Activated naive CD4-positive, alpha-beta T cell treated with anti-CD3 and anti-CD28 coated beads, Interleukin-2, amount 10 ng/mL, durations not matched to agents 7 days and 5 days (primary cell): Measurements from ENCODE around the gene DHH.

Source experiments
- CTCF ChIA-PET: fragments of 350-600 bp; sonication (Branson Sonifier 250); formaldehyde crosslinking; loops from one replicate; lab custom pipeline; 2021; ENCODE audit warnings: antibody characterized with exemption; lab: Charles Lee
- DNase-seq: peaks from one replicate; pipeline ENCODE4 v3.0.0-alpha.2; 2020
- H3K27ac Mint-ChIP-seq: one replicate; pipeline ENCODE4 v1.8.0; 2021; ENCODE audit warnings: mild to moderate bottlenecking, moderate library complexity, mixed read lengths
- H3K27me3 Mint-ChIP-seq: one replicate; pipeline ENCODE4 v1.8.0; 2021; ENCODE audit warnings: mild to moderate bottlenecking, mixed read lengths
- H3K36me3 Mint-ChIP-seq: one replicate; pipeline ENCODE4 v1.8.0; 2021; ENCODE audit warnings: mixed read lengths
- H3K4me1 Mint-ChIP-seq: one replicate; pipeline ENCODE4 v1.8.0; 2021; ENCODE audit warnings: mixed read lengths
- H3K4me3 Mint-ChIP-seq: one replicate; pipeline ENCODE4 v1.8.0; 2021; ENCODE audit warnings: mild to moderate bottlenecking, moderate library complexity, mixed read lengths
- H3K9me3 Mint-ChIP-seq: one replicate; pipeline ENCODE4 v1.8.0; 2021; ENCODE audit warnings: mixed read lengths

The DHH gene

GRCh38 chr12:49097381-49097780, 2.8 kb upstream of the DHH start:
- H3K27me3 Mint-ChIP-seq, result peaks cover 39% of the 10 kb centered on the region

GRCh38 chr12:49094975-49095365, 369 bp upstream of the DHH start:
- CTCF ChIA-PET, result interaction anchor here (1.0 to 12.0 kb wide), 4 partner anchors 10 to 29 kb away, joined by 3 to 174 read pairs (median 24); partner anchors contain the start of gene LMBR1L
- Mint-ChIP-seq H3K9me3 (no peaks in the 10 kb centered on the region), H3K27me3 (peaks cover 63% of the 10 kb centered on the region), H3K36me3 (peaks cover 33% of the 10 kb centered on the region), H3K4me3 (no peak overlapping the region), H3K27ac (no peak overlapping the region), H3K4me1 (peaks cover 45% of the 10 kb centered on the region)
- DNase-seq, result no peak

More at GRCh38 chr12:49097381-49097780, 2.8 kb upstream of the DHH start:
- CTCF ChIA-PET, result interaction anchor here (0.6 to 12.0 kb wide), 9 partner anchors 9 to 54 kb away, joined by 3 to 174 read pairs (median 9); partner anchors contain the start of genes LMBR1L and RHEBL1
- no peak overlapping the region for H3K27ac Mint-ChIP-seq
- peaks cover 23% of the 10 kb centered on the region for H3K4me1 Mint-ChIP-seq
- H3K36me3 Mint-ChIP-seq, result peaks cover 49% of the 10 kb centered on the region
- no peaks in the 10 kb centered on the region for H3K9me3 Mint-ChIP-seq
- DNase-seq, result no peak
- H3K4me3 Mint-ChIP-seq, result no peak overlapping the region

- peaks cover 75% of the 10 kb centered on the region for H3K27me3 Mint-ChIP-seq
- DNase-seq, result no peak
- CTCF ChIA-PET, result interaction anchor here (0.6 to 12.0 kb wide), 11 partner anchors 8 to 190 kb away, joined by 3 to 174 read pairs (median 4); partner anchors contain the start of genes LMBR1L and TUBA1B
- peak overlapping the region; percentile 10 for H3K4me3 Mint-ChIP-seq
- peaks cover 54% of the 10 kb centered on the region for H3K4me1 Mint-ChIP-seq
- H3K36me3 Mint-ChIP-seq, result peaks cover 29% of the 10 kb centered on the region
- H3K27ac Mint-ChIP-seq, result no peak overlapping the region
- H3K9me3 Mint-ChIP-seq, result no peaks in the 10 kb centered on the region
Measured at GRCh38 chr12:49093792-49094159, 825 bp downstream of the DHH start.

- Mint-ChIP-seq H3K36me3 (peaks cover 22% of the 10 kb centered on the region), H3K4me3 (no peak overlapping the region), H3K27me3 (peaks cover 83% of the 10 kb centered on the region), H3K9me3 (no peaks in the 10 kb centered on the region), H3K4me1 (peaks cover 63% of the 10 kb centered on the region), H3K27ac (no peak overlapping the region)
- no peak for DNase-seq
- CTCF ChIA-PET, result interaction anchor here (0.6 to 12.0 kb wide), 15 partner anchors 9 to 189 kb away, joined by 3 to 174 read pairs (median 7); partner anchors contain the start of genes RHEBL1 and TUBA1B
Measured at GRCh38 chr12:49092816-49093406, 1.7 kb downstream of the DHH start.

GRCh38 chr12:49092086-49092815, 2.4 kb downstream of the DHH start:
- H3K9me3 Mint-ChIP-seq, result no peaks in the 10 kb centered on the region
- peaks cover 86% of the 10 kb centered on the region for H3K27me3 Mint-ChIP-seq
- H3K4me1 Mint-ChIP-seq, result peaks cover 70% of the 10 kb centered on the region
- peak overlapping the region; percentile 44 for H3K4me3 Mint-ChIP-seq
- no peak overlapping the region for H3K27ac Mint-ChIP-seq
- DNase-seq, result peak; percentile 73
- CTCF ChIA-PET, result interaction anchor here (0.6 to 12.0 kb wide), 16 partner anchors 9 to 111 kb away, joined by 3 to 174 read pairs (median 6); partner anchors contain the start of genes RHEBL1 and TUBA1B
- H3K36me3 Mint-ChIP-seq, result peaks cover 17% of the 10 kb centered on the region

GRCh38 chr12:49091836-49092085, 2.8 kb downstream of the DHH start:
- Mint-ChIP-seq H3K36me3 (peaks cover 16% of the 10 kb centered on the region), H3K27me3 (peaks cover 86% of the 10 kb centered on the region), H3K4me3 (no peak overlapping the region), H3K9me3 (no peaks in the 10 kb centered on the region), H3K4me1 (peaks cover 74% of the 10 kb centered on the region), H3K27ac (no peak overlapping the region)
- DNase-seq, result no peak
- CTCF ChIA-PET, result interaction anchor here (1.0 to 12.0 kb wide), 13 partner anchors 10 to 103 kb away, joined by 3 to 174 read pairs (median 7); partner anchors contain the start of genes RHEBL1 and TUBA1B

GRCh38 chr12:49091056-49091835, 3.4 kb downstream of the DHH start:
- H3K27ac Mint-ChIP-seq, result no peak overlapping the region
- H3K36me3 Mint-ChIP-seq, result peaks cover 12% of the 10 kb centered on the region
- DNase-seq, result no peak
- CTCF ChIA-PET, result interaction anchor here (1.0 to 12.0 kb wide), 13 partner anchors 10 to 103 kb away, joined by 3 to 174 read pairs (median 7); partner anchors contain the start of genes RHEBL1 and TUBA1B
- no peaks in the 10 kb centered on the region for H3K9me3 Mint-ChIP-seq
- peaks cover 77% of the 10 kb centered on the region for H3K4me1 Mint-ChIP-seq
- peaks cover 90% of the 10 kb centered on the region for H3K27me3 Mint-ChIP-seq
- H3K4me3 Mint-ChIP-seq, result no peak overlapping the region

GRCh38 chr12:49089821-49090773, 4.5 kb downstream of the DHH start:
- peaks cover 85% of the 10 kb centered on the region for H3K27me3 Mint-ChIP-seq
- peak; percentile 60 for DNase-seq
- CTCF ChIA-PET, result interaction anchor here (1.0 to 11.1 kb wide), 9 partner anchors 9 to 101 kb away, joined by 3 to 162 read pairs (median 18); partner anchors contain the start of gene RHEBL1
- peak overlapping the region; percentile 78 for H3K27ac Mint-ChIP-seq
- H3K4me1 Mint-ChIP-seq, result peaks cover 76% of the 10 kb centered on the region
- H3K36me3 Mint-ChIP-seq, result peaks cover 5% of the 10 kb centered on the region
- peak overlapping the region; percentile 74 for H3K4me3 Mint-ChIP-seq
- H3K9me3 Mint-ChIP-seq, result no peaks in the 10 kb centered on the region

- CTCF ChIA-PET, result interaction anchor here (0.7 to 11.1 kb wide), 22 partner anchors 10 to 253 kb away, joined by 3 to 162 read pairs (median 6); partner anchors contain the start of genes RHEBL1 and TUBA1A
- H3K27ac Mint-ChIP-seq, result no peak overlapping the region
- H3K4me1 Mint-ChIP-seq, result peaks cover 67% of the 10 kb centered on the region
Measured at GRCh38 chr12:49088932-49089330, 5.7 kb downstream of the DHH start.

GRCh38 chr12:49088150-49088931, 6.3 kb downstream of the DHH start:
- no peak overlapping the region for H3K27ac Mint-ChIP-seq
- no peaks in the 10 kb centered on the region for H3K9me3 Mint-ChIP-seq
- CTCF ChIA-PET, result interaction anchor here (0.7 to 11.1 kb wide), 25 partner anchors 9 to 253 kb away, joined by 3 to 162 read pairs (median 5); partner anchors contain the start of genes PRPH, RHEBL1 and TUBA1A
- peak; percentile 76 for DNase-seq
- peaks cover 62% of the 10 kb centered on the region for H3K4me1 Mint-ChIP-seq
- peaks cover 77% of the 10 kb centered on the region for H3K27me3 Mint-ChIP-seq
- H3K36me3 Mint-ChIP-seq, result peaks cover 2% of the 10 kb centered on the region
- H3K4me3 Mint-ChIP-seq, result no peak overlapping the region

More at GRCh38 chr12:49088932-49089330, 5.7 kb downstream of the DHH start:
- Mint-ChIP-seq H3K27me3 (peaks cover 82% of the 10 kb centered on the region), H3K9me3 (no peaks in the 10 kb centered on the region), H3K4me3 (no peak overlapping the region), H3K36me3 (peaks cover 2% of the 10 kb centered on the region)
- no peak for DNase-seq

- Mint-ChIP-seq H3K27me3 (peaks cover 59% of the 10 kb centered on the region), H3K9me3 (no peaks in the 10 kb centered on the region), H3K4me1 (peaks cover 42% of the 10 kb centered on the region), H3K36me3 (peaks cover 2% of the 10 kb centered on the region), H3K4me3 (no peak overlapping the region), H3K27ac (no peak overlapping the region)
- CTCF ChIA-PET, result interaction anchor here (0.5 to 11.1 kb wide), 7 partner anchors 13 to 407 kb away, joined by 3 to 162 read pairs (median 22); partner anchors contain the start of gene RHEBL1
- DNase-seq, result no peak
Measured at GRCh38 chr12:49086116-49086515, 8.5 kb downstream of the DHH start.

GRCh38 chr12:49084438-49084837, 10.2 kb downstream of the DHH start:
- no peak for DNase-seq
- peaks cover 51% of the 10 kb centered on the region for H3K27me3 Mint-ChIP-seq
- peaks cover 29% of the 10 kb centered on the region for H3K4me1 Mint-ChIP-seq
- no peaks in the 10 kb centered on the region for H3K9me3 Mint-ChIP-seq
- CTCF ChIA-PET, result interaction anchor here (0.7 to 11.1 kb wide), 5 partner anchors 9 to 67 kb away, joined by 3 to 162 read pairs (median 6); partner anchors contain the start of gene RHEBL1
- no peaks in the 10 kb centered on the region for H3K36me3 Mint-ChIP-seq
- no peak overlapping the region for H3K27ac Mint-ChIP-seq
- H3K4me3 Mint-ChIP-seq, result no peak overlapping the region
